ENCODE results near the gene DPP9.

DNA sequence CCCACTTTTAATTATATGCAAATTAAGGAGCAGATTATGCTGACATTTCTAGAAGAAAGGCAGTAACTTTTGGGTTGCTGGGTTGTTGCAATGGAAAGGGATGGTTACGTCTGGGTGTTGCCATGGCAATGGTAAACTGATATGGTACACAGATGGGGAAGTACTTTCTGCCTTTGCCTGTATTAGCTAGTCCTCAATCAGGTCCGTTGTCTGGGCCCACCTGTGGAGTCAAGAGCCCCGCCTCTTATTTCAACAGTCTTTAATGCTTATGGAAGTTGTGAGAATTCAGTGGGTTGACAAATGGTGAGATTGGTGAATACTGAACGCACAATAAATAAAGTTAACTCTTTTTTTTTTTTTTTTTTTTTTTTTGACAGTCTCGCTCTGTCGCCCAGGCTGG lies 30.6 kb upstream of the DPP9 start:
- TF ChIP-seq, protein P1, sequence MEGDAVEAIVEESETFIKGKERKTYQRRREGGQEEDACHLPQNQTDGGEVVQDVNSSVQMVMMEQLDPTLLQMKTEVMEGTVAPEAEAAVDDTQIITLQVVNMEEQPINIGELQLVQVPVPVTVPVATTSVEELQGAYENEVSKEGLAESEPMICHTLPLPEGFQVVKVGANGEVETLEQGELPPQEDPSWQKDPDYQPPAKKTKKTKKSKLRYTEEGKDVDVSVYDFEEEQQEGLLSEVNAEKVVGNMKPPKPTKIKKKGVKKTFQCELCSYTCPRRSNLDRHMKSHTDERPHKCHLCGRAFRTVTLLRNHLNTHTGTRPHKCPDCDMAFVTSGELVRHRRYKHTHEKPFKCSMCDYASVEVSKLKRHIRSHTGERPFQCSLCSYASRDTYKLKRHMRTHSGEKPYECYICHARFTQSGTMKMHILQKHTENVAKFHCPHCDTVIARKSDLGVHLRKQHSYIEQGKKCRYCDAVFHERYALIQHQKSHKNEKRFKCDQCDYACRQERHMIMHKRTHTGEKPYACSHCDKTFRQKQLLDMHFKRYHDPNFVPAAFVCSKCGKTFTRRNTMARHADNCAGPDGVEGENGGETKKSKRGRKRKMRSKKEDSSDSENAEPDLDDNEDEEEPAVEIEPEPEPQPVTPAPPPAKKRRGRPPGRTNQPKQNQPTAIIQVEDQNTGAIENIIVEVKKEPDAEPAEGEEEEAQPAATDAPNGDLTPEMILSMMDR (IDR thresholded peaks at IDR 0.05; ENCODE audit: low read depth, low read length), result no peak
- TF ChIP-seq EZH2phosphoT487 (IDR thresholded peaks at IDR 0.05; ENCODE audit: low read depth), result no peak
